Effector memory CD8-positive, alpha-beta T cell (primary cell): ENCODE results near the gene HP1BP3.
"Not testable (repeated sequence)": the region's sequence is repeated elsewhere in the genome, so short reads cannot be mapped to it uniquely, and the experiment has no call there.

ENCODE experiments used
- ATAC-seq: fragments of 150-1000 bp; cut with Tn5 transposase; replicated peaks from 2 replicates; pipeline ENCODE4 v1.10.0; 2021; ENCODE audit warnings: mild to moderate bottlenecking, moderate library complexity
- DNase-seq, 3 experiments: peaks; one replicate each; pipeline ENCODE4 v3.0.0; 2021
- H3K27ac Mint-ChIP-seq, 2 donors: one replicate each; pipeline ENCODE4 v1.8.0; 2022; ENCODE audit warnings: mild to moderate bottlenecking in 2 of 2, mixed read lengths in 2 of 2, moderate library complexity in 2 of 2
- H3K27me3 Mint-ChIP-seq, 2 donors: one replicate each; pipeline ENCODE4 v1.8.0; 2022; ENCODE audit warnings: mixed read lengths in 2 of 2
- H3K36me3 Mint-ChIP-seq: one replicate; pipeline ENCODE4 v1.8.0; 2022; ENCODE audit warnings: mild to moderate bottlenecking, moderate library complexity, mixed read lengths; ENCODE audit not compliant: insufficient read depth
- H3K4me1 Mint-ChIP-seq, 2 donors: one replicate each; pipeline ENCODE4 v1.8.0; 2022; ENCODE audit warnings: low read depth in 2 of 2, mixed read lengths in 2 of 2
- H3K4me3 Mint-ChIP-seq, 2 donors: one replicate each; pipeline ENCODE4 v1.8.0; 2022; ENCODE audit warnings: mild to moderate bottlenecking in 2 of 2, mixed read lengths in 2 of 2, moderate library complexity in 2 of 2
- H3K9me3 Mint-ChIP-seq, 2 donors: one replicate each; pipeline ENCODE4 v1.8.0; 2022; ENCODE audit warnings: mixed read lengths in 2 of 2

HP1BP3 gene

GRCh38 chr1:20792196-20792595 lies 5.1 kb upstream of the HP1BP3 start:
- Mint-ChIP-seq H3K27ac (no peak overlapping the region), H3K27me3 (no peaks in the 10 kb centered on the region), H3K36me3 (peaks cover 8% of the 10 kb centered on the region), H3K4me1 (peaks cover 7 to 8% of the 10 kb centered on the region in 2 donors), H3K9me3 (no peaks in the 10 kb centered on the region), H3K4me3 (no peak overlapping the region)
- ATAC-seq (no peak), DNase-seq (no peak)

- Mint-ChIP-seq H3K9me3 (no peaks in the 10 kb centered on the region), H3K27ac (no peak overlapping the region), H3K27me3 (no peaks in the 10 kb centered on the region), H3K4me3 (no peak overlapping the region), H3K4me1 (peaks cover 11 to 13% of the 10 kb centered on the region in 2 donors), H3K36me3 (peaks cover 19% of the 10 kb centered on the region)
- DNase-seq (no peak), ATAC-seq (no peak)
Measured at GRCh38 chr1:20790785-20791184, 3.7 kb upstream of the HP1BP3 start.

- peaks cover 19 to 23% of the 10 kb centered on the region in 2 donors for H3K4me1 Mint-ChIP-seq
- H3K9me3 Mint-ChIP-seq, ATAC-seq, H3K27me3 Mint-ChIP-seq, H3K4me3 Mint-ChIP-seq, DNase-seq, H3K27ac Mint-ChIP-seq: not testable (repeated sequence)
- H3K36me3 Mint-ChIP-seq: peaks cover 27% of the 10 kb centered on the region
Measured at GRCh38 chr1:20789598-20789997, 2.5 kb upstream of the HP1BP3 start.

GRCh38 chr1:20787840-20788795 lies 1.0 kb upstream of the HP1BP3 start:
- Mint-ChIP-seq H3K27ac (peak overlapping the region; percentile 96 to 97), H3K27me3 (no peaks in the 10 kb centered on the region), H3K4me3 (peak overlapping the region; percentile 98 to 99), H3K4me1 (peaks cover 28 to 31% of the 10 kb centered on the region in 2 donors), H3K36me3 (peaks cover 30% of the 10 kb centered on the region), H3K9me3 (no peaks in the 10 kb centered on the region)
- ATAC-seq: no peak
- no peak for DNase-seq

- Mint-ChIP-seq H3K4me3 (peak overlapping the region; percentile 98 to 99), H3K4me1 (peaks cover 28 to 35% of the 10 kb centered on the region in 2 donors), H3K27ac (peak overlapping the region; percentile 96 to 97), H3K27me3 (no peaks in the 10 kb centered on the region), H3K9me3 (no peaks in the 10 kb centered on the region), H3K36me3 (peaks cover 33% of the 10 kb centered on the region)
- DNase-seq (peak; percentile 92 to 94 (median 93)), ATAC-seq (peak; percentile 72)
Measured at GRCh38 chr1:20786253-20787028, 666 bp downstream of the HP1BP3 start.

- Mint-ChIP-seq H3K9me3 (no peaks in the 10 kb centered on the region), H3K27me3 (no peaks in the 10 kb centered on the region), H3K4me1 (peaks cover 31 to 39% of the 10 kb centered on the region in 2 donors), H3K4me3 (peak overlapping the region; percentile 98 to 99), H3K36me3 (peaks cover 33% of the 10 kb centered on the region), H3K27ac (peak overlapping the region; percentile 96 to 97)
- no peak for DNase-seq
- peak; percentile 16 for ATAC-seq
Measured at GRCh38 chr1:20785907-20786252, 1.2 kb downstream of the HP1BP3 start.

- Mint-ChIP-seq H3K4me3 (no peak overlapping the region), H3K4me1 (peaks cover 8 to 33% of the 10 kb centered on the region in 2 donors), H3K9me3 (no peaks in the 10 kb centered on the region), H3K27ac (peak overlapping the region in 1 of 2 donors; percentile 39), H3K27me3 (no peaks in the 10 kb centered on the region), H3K36me3 (peaks cover 88% of the 10 kb centered on the region)
- DNase-seq (no peak), ATAC-seq (no peak)
Measured at GRCh38 chr1:20775700-20776099, 11.4 kb downstream of the HP1BP3 start.

- H3K4me3 Mint-ChIP-seq: no peak overlapping the region
- ATAC-seq (no peak), DNase-seq (no peak)
- no peaks in the 10 kb centered on the region for H3K27me3 Mint-ChIP-seq
- peaks cover 94% of the 10 kb centered on the region for H3K36me3 Mint-ChIP-seq
- H3K9me3 Mint-ChIP-seq: no peaks in the 10 kb centered on the region
- H3K27ac Mint-ChIP-seq: peak overlapping the region; percentile 26 to 29
- H3K4me1 Mint-ChIP-seq: peaks cover 3 to 11% of the 10 kb centered on the region in 2 donors
Measured at GRCh38 chr1:20771780-20772179, 15.3 kb downstream of the HP1BP3 start.

- Mint-ChIP-seq H3K4me3 (no peak overlapping the region), H3K36me3 (peaks cover 94% of the 10 kb centered on the region), H3K27ac (peak overlapping the region in 1 of 2 donors; percentile 17), H3K9me3 (no peaks in the 10 kb centered on the region), H3K27me3 (no peaks in the 10 kb centered on the region), H3K4me1 (peaks cover 0 to 4% of the 10 kb centered on the region in 2 donors)
- DNase-seq (no peak), ATAC-seq (no peak)
Measured at GRCh38 chr1:20770314-20771087, 16.6 kb downstream of the HP1BP3 start.

- Mint-ChIP-seq H3K9me3 (no peaks in the 10 kb centered on the region), H3K4me3 (no peak overlapping the region), H3K4me1 (no peaks in the 10 kb centered on the region), H3K36me3 (peaks cover 97% of the 10 kb centered on the region), H3K27me3 (no peaks in the 10 kb centered on the region), H3K27ac (no peak overlapping the region)
- ATAC-seq: no peak
- DNase-seq: no peak
Measured at GRCh38 chr1:20767271-20767670, 19.8 kb downstream of the HP1BP3 start.

GRCh38 chr1:20763417-20763816 lies 23.7 kb downstream of the HP1BP3 start:
- Mint-ChIP-seq H3K9me3 (no peaks in the 10 kb centered on the region), H3K4me3 (no peak overlapping the region), H3K27me3 (no peaks in the 10 kb centered on the region), H3K36me3 (peaks cover 98% of the 10 kb centered on the region), H3K27ac (no peak overlapping the region), H3K4me1 (peaks cover 0 to 3% of the 10 kb centered on the region in 2 donors)
- no peak for DNase-seq
- no peak for ATAC-seq

GRCh38 chr1:20760322-20760721 lies 26.8 kb downstream of the HP1BP3 start:
- H3K9me3 Mint-ChIP-seq: no peaks in the 10 kb centered on the region
- no peak overlapping the region for H3K27ac Mint-ChIP-seq
- no peak overlapping the region for H3K4me3 Mint-ChIP-seq
- H3K27me3 Mint-ChIP-seq: no peaks in the 10 kb centered on the region
- H3K4me1 Mint-ChIP-seq: peaks cover 3% of the 10 kb centered on the region in 2 donors
- ATAC-seq (no peak), DNase-seq (no peak)
- peaks cover 96% of the 10 kb centered on the region for H3K36me3 Mint-ChIP-seq

GRCh38 chr1:20753589-20753988 lies 33.5 kb downstream of the HP1BP3 start:
- H3K27ac Mint-ChIP-seq: peak overlapping the region in 1 of 2 donors; percentile 15
- no peaks in the 10 kb centered on the region for H3K27me3 Mint-ChIP-seq
- no peaks in the 10 kb centered on the region for H3K9me3 Mint-ChIP-seq
- H3K36me3 Mint-ChIP-seq: peaks cover 73% of the 10 kb centered on the region
- DNase-seq (no peak), ATAC-seq (no peak)
- peaks cover 3 to 7% of the 10 kb centered on the region in 2 donors for H3K4me1 Mint-ChIP-seq
- H3K4me3 Mint-ChIP-seq: no peak overlapping the region
